ENCODE data around the gene UBL5.

- TF ChIP-seq CTCF (IDR thresholded peaks at IDR 0.05): no peak
- TF ChIP-seq POLR2A (IDR thresholded peaks at IDR 0.05): no peak
These were observed 47.4 kb downstream of the UBL5 start for GRCh38 chr19:9875031-9875627.
